NCI-H1105 treated with DMSO at 0.1 percent for 48 hours (cell line): Measurements from ENCODE around the gene SPA17.

ENCODE experiments used
- DNase-seq: peaks from one replicate; lab custom pipeline; 2025; lab: John Stamatoyannopoulos, UW

Gene SPA17

GRCh38 chr11:124673333-124674167 lies at the start of gene SPA17, which contains the start of gene SIAE:
Gene SPA17 (plus strand): TSS chr11:124673904. CDS start chr11:124675265, 1,361 bp downstream.
Gene SIAE (minus strand): TSS chr11:124673739. CDS start chr11:124673708, 31 bp downstream.
- peak; percentile 90 for DNase-seq

GRCh38 chr11:124625504-124626168 lies 48.1 kb upstream of the SPA17 start:
- no peak for DNase-seq

- no peak for DNase-seq
Observed at GRCh38 chr11:124627546-124627945, 46.2 kb upstream of the SPA17 start.

- DNase-seq, result no peak
Observed at GRCh38 chr11:124629961-124630360, 43.7 kb upstream of the SPA17 start.

GRCh38 chr11:124633355-124633754 lies 40.3 kb upstream of the SPA17 start:
- DNase-seq, result no peak

- DNase-seq, result no peak
Observed at GRCh38 chr11:124635932-124636331, 37.8 kb upstream of the SPA17 start.

- no peak for DNase-seq
Observed at GRCh38 chr11:124638500-124638899, 35.2 kb upstream of the SPA17 start.

- no peak for DNase-seq
Observed at GRCh38 chr11:124639186-124639585, 34.5 kb upstream of the SPA17 start.

GRCh38 chr11:124640666-124641065 lies 33.0 kb upstream of the SPA17 start:
- DNase-seq, result no peak

- DNase-seq, result no peak
Observed at GRCh38 chr11:124642628-124643027, 31.1 kb upstream of the SPA17 start.

GRCh38 chr11:124643042-124643604 lies 30.6 kb upstream of the SPA17 start:
- no peak for DNase-seq

- DNase-seq, result no peak
Observed at GRCh38 chr11:124643605-124644425, 29.9 kb upstream of the SPA17 start.

- DNase-seq, result peak; percentile 87
Observed at GRCh38 chr11:124644426-124645280, 29.1 kb upstream of the SPA17 start.

- no peak for DNase-seq
Observed at GRCh38 chr11:124646148-124646547, 27.6 kb upstream of the SPA17 start.

- no peak for DNase-seq
Observed at GRCh38 chr11:124648610-124649009, 25.1 kb upstream of the SPA17 start.

GRCh38 chr11:124656774-124657630 lies 16.7 kb upstream of the SPA17 start:
- peak; percentile 87 for DNase-seq

GRCh38 chr11:124657904-124658303 lies 15.8 kb upstream of the SPA17 start:
- DNase-seq, result peak; percentile 42

GRCh38 chr11:124658501-124658900 lies 15.2 kb upstream of the SPA17 start:
- no peak for DNase-seq

GRCh38 chr11:124658986-124659385 lies 14.7 kb upstream of the SPA17 start:
- no peak for DNase-seq

- no peak for DNase-seq
Observed at GRCh38 chr11:124661553-124661952, 12.2 kb upstream of the SPA17 start.
